Activated naive CD4-positive, alpha-beta T cell treated with anti-CD3 and anti-CD28 coated beads, Interleukin-2, amount 50 U/mL, for 72 hours (primary cell): ENCODE measurements around the gene TBCEL. TPM values are rescaled to one million over a fixed set of nuclear protein-coding genes. Genes with fewer than 3 reads are reported as not detected.
A peak's percentile ranks its signal among the peaks of the same experiment; 100 is the strongest.
"Not testable (repeated sequence)": the region's sequence is repeated elsewhere in the genome, so short reads cannot be mapped to it uniquely, and the experiment has no call there.

Experiments
- ATAC-seq, 2 donors: fragments of 150-1000 bp; cut with Tn5 transposase; 2 replicates each; pipeline ENCODE4 v1.10.0; 2021; ENCODE audit warnings: mild to moderate bottlenecking in 2 of 2, moderate library complexity in 2 of 2
- DNase-seq, 2 donors: peaks; one replicate each; pipeline ENCODE4 v3.0.0; 2021 to 2022; ENCODE audit warnings: low spot score in 2 of 2
- H3K27ac Mint-ChIP-seq, 2 donors: one replicate each; pipeline ENCODE4 v1.8.0; 2022; ENCODE audit warnings: mild to moderate bottlenecking in 2 of 2, mixed read lengths in 2 of 2
- H3K36me3 Mint-ChIP-seq, 2 donors: one replicate each; pipeline ENCODE4 v1.8.0; 2022; ENCODE audit warnings: mixed read lengths in 2 of 2
- H3K9me3 Mint-ChIP-seq, 2 donors: one replicate each; pipeline ENCODE4 v1.8.0; 2022; ENCODE audit warnings: mixed read lengths in 2 of 2
- total RNA-seq, 2 donors: library from RNA; stranded (reverse); gene quantifications; one replicate each; pipeline ENCODE4 v1.2.3, GENCODE V29; 2022

Gene TBCEL
- total RNA-seq, 2 donors from 2014 or later, result 6.9 to 9.4 TPM

- DNase-seq (no peak), ATAC-seq (no peak)
- Mint-ChIP-seq H3K36me3 (no peaks in the 10 kb centered on the region), H3K27ac (no peak overlapping the region), H3K9me3 (no peaks in the 10 kb centered on the region)
Measured at GRCh38 chr11:121008551-121008950, 15.4 kb upstream of the TBCEL start.

- DNase-seq, result no peak
- H3K36me3 Mint-ChIP-seq, result no peaks in the 10 kb centered on the region
- no peak overlapping the region for H3K27ac Mint-ChIP-seq
- ATAC-seq, result no peak
- no peaks in the 10 kb centered on the region for H3K9me3 Mint-ChIP-seq
Measured at GRCh38 chr11:121012091-121012490, 11.8 kb upstream of the TBCEL start.

- H3K9me3 Mint-ChIP-seq, result no peaks in the 10 kb centered on the region
- H3K27ac Mint-ChIP-seq, result no peak overlapping the region
- H3K36me3 Mint-ChIP-seq, result no peaks in the 10 kb centered on the region
- ATAC-seq (no peak), DNase-seq (no peak)
Measured at GRCh38 chr11:121018746-121019145, 5.2 kb upstream of the TBCEL start.

GRCh38 chr11:121021718-121022117 lies 2.2 kb upstream of the TBCEL start:
- H3K9me3 Mint-ChIP-seq, ATAC-seq, H3K36me3 Mint-ChIP-seq, H3K27ac Mint-ChIP-seq, DNase-seq: not testable (repeated sequence)

GRCh38 chr11:121024989-121025388 lies 1.1 kb downstream of the TBCEL start:
- peak overlapping the region; percentile 84 to 88 for H3K27ac Mint-ChIP-seq
- DNase-seq (no peak), ATAC-seq (no peak)
- no peaks in the 10 kb centered on the region for H3K9me3 Mint-ChIP-seq
- H3K36me3 Mint-ChIP-seq, result no peaks in the 10 kb centered on the region

GRCh38 chr11:121029153-121029552 lies 5.3 kb downstream of the TBCEL start:
- DNase-seq (no peak), ATAC-seq (no peak)
- Mint-ChIP-seq H3K36me3 (no peaks in the 10 kb centered on the region), H3K9me3 (no peaks in the 10 kb centered on the region), H3K27ac (no peak overlapping the region)

GRCh38 chr11:121029813-121030445 lies 6.0 kb downstream of the TBCEL start:
- no peak for DNase-seq
- Mint-ChIP-seq H3K27ac (no peak overlapping the region), H3K36me3 (no peaks in the 10 kb centered on the region), H3K9me3 (no peaks in the 10 kb centered on the region)
- no peak for ATAC-seq

GRCh38 chr11:121031167-121031566 lies 7.3 kb downstream of the TBCEL start:
- no peaks in the 10 kb centered on the region for H3K36me3 Mint-ChIP-seq
- DNase-seq, result no peak
- H3K27ac Mint-ChIP-seq, result no peak overlapping the region
- no peaks in the 10 kb centered on the region for H3K9me3 Mint-ChIP-seq
- ATAC-seq, result no peak

- not testable (repeated sequence) for ATAC-seq, H3K27ac Mint-ChIP-seq, DNase-seq, H3K9me3 Mint-ChIP-seq, H3K36me3 Mint-ChIP-seq
Measured at GRCh38 chr11:121031648-121032047, 7.7 kb downstream of the TBCEL start.

- H3K9me3 Mint-ChIP-seq, result no peaks in the 10 kb centered on the region
- H3K27ac Mint-ChIP-seq, result no peak overlapping the region
- H3K36me3 Mint-ChIP-seq, result no peaks in the 10 kb centered on the region
- DNase-seq (no peak), ATAC-seq (no peak)
Measured at GRCh38 chr11:121032546-121032945, 8.6 kb downstream of the TBCEL start.

- no peak for ATAC-seq
- Mint-ChIP-seq H3K36me3 (no peaks in the 10 kb centered on the region), H3K27ac (no peak overlapping the region), H3K9me3 (no peaks in the 10 kb centered on the region)
- DNase-seq, result no peak
Measured at GRCh38 chr11:121033635-121034034, 9.7 kb downstream of the TBCEL start.

- Mint-ChIP-seq H3K36me3 (no peaks in the 10 kb centered on the region), H3K27ac (no peak overlapping the region), H3K9me3 (no peaks in the 10 kb centered on the region)
- DNase-seq, result no peak
- ATAC-seq, result peak in 1 of 2 donors; percentile 50
Measured at GRCh38 chr11:121035169-121035755, 11.4 kb downstream of the TBCEL start.

GRCh38 chr11:121035780-121036179 lies 11.9 kb downstream of the TBCEL start:
- H3K27ac Mint-ChIP-seq, result no peak overlapping the region
- H3K9me3 Mint-ChIP-seq, result no peaks in the 10 kb centered on the region
- DNase-seq (no peak), ATAC-seq (peak; percentile 41 to 75)
- H3K36me3 Mint-ChIP-seq, result no peaks in the 10 kb centered on the region

- DNase-seq (no peak), ATAC-seq (peak in 1 of 2 donors; percentile 35)
- Mint-ChIP-seq H3K9me3 (no peaks in the 10 kb centered on the region), H3K27ac (no peak overlapping the region), H3K36me3 (no peaks in the 10 kb centered on the region)
Measured at GRCh38 chr11:121037016-121037415, 13.1 kb downstream of the TBCEL start.

GRCh38 chr11:121038648-121039409 lies 14.9 kb downstream of the TBCEL start:
- no peaks in the 10 kb centered on the region for H3K9me3 Mint-ChIP-seq
- no peaks in the 10 kb centered on the region for H3K36me3 Mint-ChIP-seq
- DNase-seq, result no peak
- H3K27ac Mint-ChIP-seq, result no peak overlapping the region
- no peak for ATAC-seq

GRCh38 chr11:121039971-121040613 lies 16.2 kb downstream of the TBCEL start:
- Mint-ChIP-seq H3K9me3 (no peaks in the 10 kb centered on the region), H3K27ac (no peak overlapping the region), H3K36me3 (no peaks in the 10 kb centered on the region)
- DNase-seq, result no peak
- ATAC-seq, result no peak

- no peaks in the 10 kb centered on the region for H3K36me3 Mint-ChIP-seq
- no peaks in the 10 kb centered on the region for H3K9me3 Mint-ChIP-seq
- no peak overlapping the region for H3K27ac Mint-ChIP-seq
- DNase-seq, result no peak
- no peak for ATAC-seq
Measured at GRCh38 chr11:121040614-121041002, 16.7 kb downstream of the TBCEL start.
